K562 (cell line): ENCODE data around the gene RCL1. TPM values are rescaled to one million over a fixed set of nuclear protein-coding genes. Genes with fewer than 3 reads are reported as not detected.

ENCODE experiments used
- ADNP ChIP-seq: fragments of 200-800 bp; sonication (Bioruptor generic); IDR thresholded peaks from 2 replicates; pipeline ENCODE4 v1.6.1; 2016; ENCODE audit warnings: missing genetic modification characterization, missing compliant biosample characterization
- CBX3 ChIP-seq, 2 experiments: IDR thresholded peaks; 1 replicate in 1 of 2; 2 replicates in 1 of 2; pipeline ENCODE4 v1.6.1; 2012; ENCODE audit warnings: inconsistent platforms in 2 of 2, low read length in 2 of 2, borderline replicate concordance in 1 of 2, control low read depth in 1 of 2
- ETV5 ChIP-seq: sonication (generic); formaldehyde crosslinking; IDR thresholded peaks from 2 replicates; pipeline ENCODE4 v1.4.0; 2020; ENCODE audit warnings: low read depth, mild to moderate bottlenecking, missing genetic modification reagents
- FOSL1 ChIP-seq: fragments of 200-800 bp; sonication (Bioruptor generic); conservative IDR thresholded peaks from 2 replicates; pipeline ENCODE4 v1.6.1; 2016; ENCODE audit warnings: missing genetic modification characterization, missing compliant biosample characterization
- FOXK2 ChIP-seq, 2 experiments: fragments of 450-650 bp; IDR thresholded peaks in 1 of 2; conservative IDR thresholded peaks in 1 of 2; 2 replicates each; pipeline ENCODE4 v1.6.1; 2016; ENCODE audit warnings: low read depth in 2 of 2, mild to moderate bottlenecking in 1 of 2
- GTF2E2 ChIP-seq: fragments of 200-800 bp; sonication (Bioruptor generic); IDR thresholded peaks from 2 replicates; pipeline ENCODE4 v1.6.1; 2016; ENCODE audit warnings: missing genetic modification characterization, missing compliant biosample characterization
- HNRNPL ChIP-seq: fragments of 200-400 bp; formaldehyde crosslinking; IDR thresholded peaks from 2 replicates; pipeline ENCODE4 v1.6.1; 2017; ENCODE audit warnings: low read depth, mild to moderate bottlenecking, low read length
- MAZ ChIP-seq, 2 experiments: fragments of 450-650 bp in 1 of 2; sonication (generic) in 1 of 2; formaldehyde crosslinking; IDR thresholded peaks in 1 of 2; conservative IDR thresholded peaks in 1 of 2; 2 replicates each; pipeline versions ENCODE4 v1.4.0 to v1.5.0; 2020; ENCODE audit warnings: mild to moderate bottlenecking in 1 of 2, missing genetic modification reagents in 1 of 2
- RAD21 ChIP-seq, 2 experiments: fragments of 250-450 bp in 1 of 2; fragments of 450-650 bp in 1 of 2; sonication (Bioruptor Pico) in 1 of 2; formaldehyde crosslinking in 1 of 2; IDR thresholded peaks in 1 of 2; conservative IDR thresholded peaks in 1 of 2; 2 replicates each; pipeline versions ENCODE4 v1.4.0 to v1.8.0; 2020 to 2022; ENCODE audit warnings: mild to moderate bottlenecking in 2 of 2, moderate library complexity in 1 of 2
- RBM34 ChIP-seq: fragments of 200-400 bp; formaldehyde crosslinking; IDR thresholded peaks from 2 replicates; pipeline ENCODE4 v1.6.1; 2018; ENCODE audit warnings: low read length, borderline replicate concordance; ENCODE audit not compliant: insufficient read depth
- RCOR1 ChIP-seq, 2 experiments: IDR thresholded peaks; 2 replicates each; pipeline ENCODE4 v1.6.1; 2012; ENCODE audit warnings: low read depth in 2 of 2, low read length in 2 of 2, borderline replicate concordance in 1 of 2, improper control_type of control experiment in 1 of 2
- TEAD2 ChIP-seq: fragments of 450-650 bp; IDR thresholded peaks from 2 replicates; pipeline ENCODE4 v1.6.1; 2016; ENCODE audit warnings: missing genetic modification characterization, control low read depth, missing compliant biosample characterization
- ZNF354B ChIP-seq: fragments of 250-450 bp; sonication (Bioruptor Pico); IDR thresholded peaks from 2 replicates; pipeline ENCODE4 v1.4.0; 2020
- polyA plus RNA-seq, 8 experiments: library from polyadenylated mRNA; depleted of rRNA in 4 of 8; stranded (reverse) in 5 of 8; unstranded in 3 of 8; fragments of >200 nt; fragmentation: Nextera tagmentation in 2 of 8; fragmentation: Illumina TruSeq in 1 of 8; extraction: Ambion mirVana in 2 of 8; extraction: Trizol in 1 of 8; gene quantifications; 2 replicates each; pipeline versions ENCODE4 v1.2.1 to v1.2.3, GENCODE V29; 2011 to 2014; ENCODE audit warnings: inconsistent platforms in 1 of 8, missing spikeins in 1 of 8
- total RNA-seq, 7 experiments: library from RNA; depleted of rRNA in 6 of 7; stranded (reverse); fragments of >200 nt in 6 of 7; fragmentation: Illumina TruSeq in 2 of 7; extraction: Trizol in 2 of 7; gene quantifications; 2 replicates each; pipeline versions ENCODE4 v1.2.1 to v1.2.3, GENCODE V29; 2011 to 2021; ENCODE audit warnings: low replicate concordance in 1 of 7
- TF ChIP-seq, protein P1 (sequence below): fragments of 450-650 bp; IDR thresholded peaks from 2 replicates; pipeline ENCODE4 v1.6.1; 2017; ENCODE audit warnings: antibody characterized with exemption, mild to moderate bottlenecking
- TF ChIP-seq, protein P2 (sequence below): fragments of 200-800 bp; sonication (Bioruptor generic); IDR thresholded peaks from 2 replicates; pipeline ENCODE4 v1.6.1; 2016; ENCODE audit warnings: missing genetic modification characterization, missing compliant biosample characterization

Gene RCL1
- total and polyA plus RNA-seq, 9 of the 15 experiments (the other 6 are each of a cell fraction or from before 2014, with no cell fraction given), result 24.0 to 67.7 (median 38.6) TPM

DNA sequence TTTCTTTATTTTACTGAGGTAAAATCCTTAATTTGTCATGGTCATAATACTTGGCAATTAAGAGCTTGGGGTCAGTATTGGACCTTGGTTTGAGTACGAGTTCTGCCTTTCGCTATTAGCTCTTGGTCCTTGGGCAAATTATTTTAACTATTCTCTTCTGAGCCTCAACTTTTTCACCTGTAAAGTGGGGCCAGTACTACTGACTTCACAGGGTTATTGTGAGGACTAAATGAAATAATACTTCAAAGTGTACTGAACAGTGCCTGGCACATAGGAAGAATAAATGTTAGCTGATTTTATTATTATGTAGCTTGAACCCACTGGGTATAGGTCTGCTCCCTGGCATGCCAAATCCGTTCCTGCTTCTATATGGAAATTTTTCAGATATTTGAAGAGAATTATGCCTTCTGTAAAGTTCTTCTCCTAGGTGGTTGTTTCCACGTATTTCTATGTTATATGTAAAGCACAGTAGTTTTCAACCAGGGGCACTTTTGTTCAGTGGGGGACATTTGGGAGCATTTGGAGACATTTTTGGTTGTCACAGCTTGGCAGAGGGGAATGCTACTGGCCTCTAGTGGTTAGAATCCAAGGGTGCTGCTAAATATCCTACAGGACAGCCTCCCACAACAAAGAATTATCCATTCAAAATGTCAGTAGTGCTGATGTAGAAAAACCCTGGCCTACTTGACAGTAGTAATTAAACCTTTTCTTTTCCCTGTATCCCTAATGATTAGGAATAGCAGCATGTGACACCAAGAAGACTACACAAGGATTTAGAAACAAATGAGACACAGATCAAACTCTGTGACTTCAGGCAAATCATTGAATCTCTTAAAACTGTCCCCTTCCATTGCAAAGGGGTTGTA is 4.5 kb downstream of the RCL1 start (continued):
- TF ChIP-seq, protein P1, sequence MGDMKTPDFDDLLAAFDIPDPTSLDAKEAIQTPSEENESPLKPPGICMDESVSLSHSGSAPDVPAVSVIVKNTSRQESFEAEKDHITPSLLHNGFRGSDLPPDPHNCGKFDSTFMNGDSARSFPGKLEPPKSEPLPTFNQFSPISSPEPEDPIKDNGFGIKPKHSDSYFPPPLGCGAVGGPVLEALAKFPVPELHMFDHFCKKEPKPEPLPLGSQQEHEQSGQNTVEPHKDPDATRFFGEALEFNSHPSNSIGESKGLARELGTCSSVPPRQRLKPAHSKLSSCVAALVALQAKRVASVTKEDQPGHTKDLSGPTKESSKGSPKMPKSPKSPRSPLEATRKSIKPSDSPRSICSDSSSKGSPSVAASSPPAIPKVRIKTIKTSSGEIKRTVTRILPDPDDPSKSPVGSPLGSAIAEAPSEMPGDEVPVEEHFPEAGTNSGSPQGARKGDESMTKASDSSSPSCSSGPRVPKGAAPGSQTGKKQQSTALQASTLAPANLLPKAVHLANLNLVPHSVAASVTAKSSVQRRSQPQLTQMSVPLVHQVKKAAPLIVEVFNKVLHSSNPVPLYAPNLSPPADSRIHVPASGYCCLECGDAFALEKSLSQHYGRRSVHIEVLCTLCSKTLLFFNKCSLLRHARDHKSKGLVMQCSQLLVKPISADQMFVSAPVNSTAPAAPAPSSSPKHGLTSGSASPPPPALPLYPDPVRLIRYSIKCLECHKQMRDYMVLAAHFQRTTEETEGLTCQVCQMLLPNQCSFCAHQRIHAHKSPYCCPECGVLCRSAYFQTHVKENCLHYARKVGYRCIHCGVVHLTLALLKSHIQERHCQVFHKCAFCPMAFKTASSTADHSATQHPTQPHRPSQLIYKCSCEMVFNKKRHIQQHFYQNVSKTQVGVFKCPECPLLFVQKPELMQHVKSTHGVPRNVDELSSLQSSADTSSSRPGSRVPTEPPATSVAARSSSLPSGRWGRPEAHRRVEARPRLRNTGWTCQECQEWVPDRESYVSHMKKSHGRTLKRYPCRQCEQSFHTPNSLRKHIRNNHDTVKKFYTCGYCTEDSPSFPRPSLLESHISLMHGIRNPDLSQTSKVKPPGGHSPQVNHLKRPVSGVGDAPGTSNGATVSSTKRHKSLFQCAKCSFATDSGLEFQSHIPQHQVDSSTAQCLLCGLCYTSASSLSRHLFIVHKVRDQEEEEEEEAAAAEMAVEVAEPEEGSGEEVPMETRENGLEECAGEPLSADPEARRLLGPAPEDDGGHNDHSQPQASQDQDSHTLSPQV, result peak; percentile 46; the same call in 1 of the 2 replicates
- TF ChIP-seq ADNP (tag), result peak; percentile 69
- peak; percentile 78 for TF ChIP-seq TEAD2 (tag)
- TF ChIP-seq ZNF354B, result no peak
- no peak for TF ChIP-seq ETV5 (CRISPR knock-in tag)
- 0 out of 3 replicates have a peak, but pooled peaks of 1 of the 2 experiments have one; percentile 52 for TF ChIP-seq CBX3 (IDR thresholded peaks at IDR 0.05; ENCODE audit: borderline replicate concordance in 1 of 2, low read length in 2 of 2)
- TF ChIP-seq, protein P2, sequence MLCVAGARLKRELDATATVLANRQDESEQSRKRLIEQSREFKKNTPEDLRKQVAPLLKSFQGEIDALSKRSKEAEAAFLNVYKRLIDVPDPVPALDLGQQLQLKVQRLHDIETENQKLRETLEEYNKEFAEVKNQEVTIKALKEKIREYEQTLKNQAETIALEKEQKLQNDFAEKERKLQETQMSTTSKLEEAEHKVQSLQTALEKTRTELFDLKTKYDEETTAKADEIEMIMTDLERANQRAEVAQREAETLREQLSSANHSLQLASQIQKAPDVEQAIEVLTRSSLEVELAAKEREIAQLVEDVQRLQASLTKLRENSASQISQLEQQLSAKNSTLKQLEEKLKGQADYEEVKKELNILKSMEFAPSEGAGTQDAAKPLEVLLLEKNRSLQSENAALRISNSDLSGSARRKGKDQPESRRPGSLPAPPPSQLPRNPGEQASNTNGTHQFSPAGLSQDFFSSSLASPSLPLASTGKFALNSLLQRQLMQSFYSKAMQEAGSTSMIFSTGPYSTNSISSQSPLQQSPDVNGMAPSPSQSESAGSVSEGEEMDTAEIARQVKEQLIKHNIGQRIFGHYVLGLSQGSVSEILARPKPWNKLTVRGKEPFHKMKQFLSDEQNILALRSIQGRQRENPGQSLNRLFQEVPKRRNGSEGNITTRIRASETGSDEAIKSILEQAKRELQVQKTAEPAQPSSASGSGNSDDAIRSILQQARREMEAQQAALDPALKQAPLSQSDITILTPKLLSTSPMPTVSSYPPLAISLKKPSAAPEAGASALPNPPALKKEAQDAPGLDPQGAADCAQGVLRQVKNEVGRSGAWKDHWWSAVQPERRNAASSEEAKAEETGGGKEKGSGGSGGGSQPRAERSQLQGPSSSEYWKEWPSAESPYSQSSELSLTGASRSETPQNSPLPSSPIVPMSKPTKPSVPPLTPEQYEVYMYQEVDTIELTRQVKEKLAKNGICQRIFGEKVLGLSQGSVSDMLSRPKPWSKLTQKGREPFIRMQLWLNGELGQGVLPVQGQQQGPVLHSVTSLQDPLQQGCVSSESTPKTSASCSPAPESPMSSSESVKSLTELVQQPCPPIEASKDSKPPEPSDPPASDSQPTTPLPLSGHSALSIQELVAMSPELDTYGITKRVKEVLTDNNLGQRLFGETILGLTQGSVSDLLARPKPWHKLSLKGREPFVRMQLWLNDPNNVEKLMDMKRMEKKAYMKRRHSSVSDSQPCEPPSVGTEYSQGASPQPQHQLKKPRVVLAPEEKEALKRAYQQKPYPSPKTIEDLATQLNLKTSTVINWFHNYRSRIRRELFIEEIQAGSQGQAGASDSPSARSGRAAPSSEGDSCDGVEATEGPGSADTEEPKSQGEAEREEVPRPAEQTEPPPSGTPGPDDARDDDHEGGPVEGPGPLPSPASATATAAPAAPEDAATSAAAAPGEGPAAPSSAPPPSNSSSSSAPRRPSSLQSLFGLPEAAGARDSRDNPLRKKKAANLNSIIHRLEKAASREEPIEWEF (CRISPR knock-in tag), result no peak
- no peak for TF ChIP-seq GTF2E2 (tag)
- no peak for TF ChIP-seq FOSL1
- TF ChIP-seq RAD21 (CRISPR knock-in tag; conservative IDR thresholded peaks at IDR 0.05 in 1 of 2, IDR thresholded peaks at IDR 0.05 in 1 of 2), result peak; percentile 36 to 55
- no peak for TF ChIP-seq HNRNPL
- no peak for TF ChIP-seq RBM34
- TF ChIP-seq MAZ (CRISPR knock-in tag; conservative IDR thresholded peaks at IDR 0.05 in 1 of 2, IDR thresholded peaks at IDR 0.05 in 1 of 2), result peak in 1 of 2 experiments; percentile 44; a peak in 1 of 4 replicates
- TF ChIP-seq RCOR1 (IDR thresholded peaks at IDR 0.05; ENCODE audit: borderline replicate concordance in 1 of 2, low read depth in 2 of 2, low read length in 2 of 2), result 0 out of 4 replicates have a peak, but pooled peaks of 1 of the 2 experiments have one; percentile 35
- TF ChIP-seq FOXK2 (conservative IDR thresholded peaks at IDR 0.05 in 1 of 2, IDR thresholded peaks at IDR 0.05 in 1 of 2; ENCODE audit: low read depth in 2 of 2), result 0 out of 4 replicates have a peak, but pooled peaks of 1 of the 2 experiments have one; percentile 37
